ENCODE results near the gene ADA. TPM values are rescaled to one million over a fixed set of nuclear protein-coding genes. Genes with fewer than 3 reads are reported as not detected.

The ADA gene
- total RNA-seq, 2 experiments from 2014 or later: 67.0 to 142 TPM

- no peaks in the 10 kb centered on the region for H4K20me1 ChIP-seq (ENCODE audit: insufficient read depth, low read length)
- no peaks in the 10 kb centered on the region for H3K9me2 ChIP-seq (ENCODE audit: insufficient read depth, low read length)
- H3K4me3 ChIP-seq (ENCODE audit: low read depth, low read length, poor library complexity, severe bottlenecking): no peak overlapping the region
- peak overlapping the region; percentile 86 for H3K27ac ChIP-seq (ENCODE audit: low read depth, low read length, poor library complexity, severe bottlenecking)
- no peak for DNase-seq (ENCODE audit: low spot score)
- H3K9me3 ChIP-seq (ENCODE audit: low read length): peaks cover 7% of the 10 kb centered on the region
- intact Hi-C loops (cut with micrococcal nuclease; ENCODE audit: unreplicated experiment): no loop called here
- no TSS peak for BruUV-seq (replicated peaks)
- ChIA-PET POLR2A (interaction anchor here (0.7 to 2.5 kb wide), 5 partner anchors 11 to 36 kb away, joined by 3 to 11 read pairs (median 6); no protein-coding TSS in a partner anchor), CTCF (ENCODE audit: unreplicated experiment) (interaction anchor here (1.0 to 1.8 kb wide), 2 partner anchors 10 to 32 kb away, joined by 3 to 6 read pairs; no protein-coding TSS in a partner anchor)
- H3K4me2 ChIP-seq (ENCODE audit: low read length): peak overlapping the region; percentile 65; the same call in 1 of the 2 replicates
- peaks cover 58% of the 10 kb centered on the region for H3K36me3 ChIP-seq (ENCODE audit: insufficient read depth, low read length)
- peaks cover 41% of the 10 kb centered on the region for H3K4me1 ChIP-seq (ENCODE audit: insufficient read depth, low read length, poor library complexity, severe bottlenecking)
- no peak for TF ChIP-seq CTCF (conservative IDR thresholded peaks at IDR 0.05; ENCODE audit: low read length)
- no peak for TF ChIP-seq EZH2phosphoT487 (IDR thresholded peaks at IDR 0.05; ENCODE audit: borderline replicate concordance, low read depth, low read length)
- H2AFZ ChIP-seq (ENCODE audit: low read length): no peak overlapping the region
- peaks cover 31% of the 10 kb centered on the region; the same call in 1 of the 2 replicates for H3K79me2 ChIP-seq (ENCODE audit: insufficient read depth, low read depth, low read length)
Measured at GRCh38 chr20:44609006-44609515, 42.4 kb downstream of the ADA start.

GRCh38 chr20:44606725-44607441, 44.6 kb downstream of the ADA start:
- POLR2A ChIA-PET: interaction anchor here (0.7 to 0.9 kb wide), 3 partner anchors 17 to 40 kb away, joined by 3 read pairs; no protein-coding TSS in a partner anchor
- H3K4me2 ChIP-seq (ENCODE audit: low read length): no peak overlapping the region
- peaks cover 7% of the 10 kb centered on the region for H3K9me3 ChIP-seq (ENCODE audit: low read length)
- H3K79me2 ChIP-seq (ENCODE audit: insufficient read depth, low read depth, low read length): peaks cover 27% of the 10 kb centered on the region; the same call in 1 of the 2 replicates
- H4K20me1 ChIP-seq (ENCODE audit: insufficient read depth, low read length): no peaks in the 10 kb centered on the region
- H3K4me3 ChIP-seq (ENCODE audit: low read depth, low read length, poor library complexity, severe bottlenecking): no peak overlapping the region
- no peak for DNase-seq (ENCODE audit: low spot score)
- no peak overlapping the region for H3K27ac ChIP-seq (ENCODE audit: low read depth, low read length, poor library complexity, severe bottlenecking)
- peaks cover 54% of the 10 kb centered on the region for H3K36me3 ChIP-seq (ENCODE audit: insufficient read depth, low read length)
- no peak overlapping the region for H2AFZ ChIP-seq (ENCODE audit: low read length)
- no peaks in the 10 kb centered on the region for H3K9me2 ChIP-seq (ENCODE audit: insufficient read depth, low read length)
- no TSS peak for BruUV-seq (replicated peaks)
- CTCF ChIA-PET (ENCODE audit: unreplicated experiment): no interaction called here
- no peak for TF ChIP-seq EZH2phosphoT487 (IDR thresholded peaks at IDR 0.05; ENCODE audit: borderline replicate concordance, low read depth, low read length)
- no peak for TF ChIP-seq CTCF (conservative IDR thresholded peaks at IDR 0.05; ENCODE audit: low read length)
- intact Hi-C loops (cut with micrococcal nuclease; ENCODE audit: unreplicated experiment): loop anchor here (1.0 kb wide), 1 partner anchor 33 kb away; no protein-coding TSS in a partner anchor
- H3K4me1 ChIP-seq (ENCODE audit: insufficient read depth, low read length, poor library complexity, severe bottlenecking): peaks cover 33% of the 10 kb centered on the region

Data from OCI-LY7 (cell line).